HepG2 (cell line): Measurements from ENCODE around the gene KCNQ1OT1. TPM values are rescaled to one million over a fixed set of nuclear protein-coding genes. Genes with fewer than 3 reads are reported as not detected.

ENCODE experiments used
- ATAC-seq: fragments of 200-7000 bp; cut with Tn5 transposase; 3 replicates; pipeline ENCODE4 v1.9.1; 2020; ENCODE audit warnings: mild to moderate bottlenecking, moderate library complexity
- BruUV-seq: library from RNA; stranded (reverse); fragments of 400-500 nt; replicated peaks from 2 replicates; lab custom pipeline; 2021; lab: Mats Ljungman, UMichigan
- CTCF ChIA-PET: fragments of 300-600 bp; formaldehyde crosslinking; extraction: SDS; loops from one replicate; lab custom pipeline; 2021; ENCODE audit warnings: low total read pairs, inconsistent platforms, low intra/inter-chr PET ratio; lab: Yijun Ruan, JAX
- POLR2A ChIA-PET: fragments of 350-600 bp; sonication (Branson Sonifier 250); formaldehyde crosslinking; loops from one replicate; lab custom pipeline; 2020; ENCODE audit warnings: antibody characterized with exemption, inconsistent platforms; lab: Yijun Ruan, JAX
- DNase-seq: peaks from one replicate; pipeline ENCODE4 v3.0.0-alpha.2; 2015; ENCODE audit warnings: low spot score
- FAIRE-seq: peaks from 3 replicates; lab custom pipeline; 2011; peaks lifted over from hg19 to GRCh38; lab: Jason Lieb, UNC
- H2AFZ ChIP-seq: one replicate; pipeline ENCODE4 v1.6.1; 2011; ENCODE audit warnings: low read length, inconsistent platforms
- H3K27ac ChIP-seq: fragments of 300-600 bp; 3 replicates; pipeline ENCODE4 v1.8.0; 2011; ENCODE audit warnings: mixed run types, mild to moderate bottlenecking, mixed read lengths, low read length, inconsistent platforms; ENCODE audit not compliant: insufficient read depth; ENCODE audit errors: extremely low read length
- H3K27me3 ChIP-seq, 2 experiments: fragments of 200-600 bp in 1 of 2; 2 replicates in 1 of 2; 3 replicates in 1 of 2; pipeline versions ENCODE4 v1.6.0 to v1.8.0; 2011; ENCODE audit warnings: low read length in 2 of 2, mild to moderate bottlenecking in 2 of 2, moderate library complexity in 2 of 2, inconsistent platforms in 1 of 2; ENCODE audit not compliant: insufficient read depth in 2 of 2, control insufficient read depth in 1 of 2
- H3K36me3 ChIP-seq, 2 experiments: fragments of 200-600 bp in 1 of 2; replicated peaks in 1 of 2; 2 replicates in 1 of 2; 3 replicates in 1 of 2; pipeline versions ENCODE4 v1.5.1 to v1.8.0; 2011; ENCODE audit warnings: low read length in 2 of 2, inconsistent platforms in 1 of 2; ENCODE audit not compliant: insufficient read depth in 2 of 2, control insufficient read depth in 1 of 2
- H3K4me1 ChIP-seq: 2 replicates; pipeline ENCODE4 v1.5.1; 2012; ENCODE audit warnings: low read length, inconsistent platforms; ENCODE audit not compliant: insufficient read depth
- H3K4me2 ChIP-seq: 2 replicates; pipeline ENCODE4 v1.6.0; 2011; ENCODE audit warnings: low read depth, low read length, inconsistent platforms
- H3K4me3 ChIP-seq, 3 experiments: fragments of 200-600 bp in 1 of 3; sonication (generic), shearing (Covaris generic) in 1 of 3; replicated peaks in 1 of 3; 2 replicates each; pipeline ENCODE4 v1.5.1; 2011 to 2016; ENCODE audit warnings: low read length in 3 of 3, inconsistent platforms in 2 of 3, low read depth in 2 of 3, mild to moderate bottlenecking in 2 of 3, control low read depth in 1 of 3, mixed read lengths in 1 of 3; ENCODE audit not compliant: insufficient read depth in 1 of 3
- H3K79me2 ChIP-seq: one replicate; pipeline ENCODE4 v1.6.1; 2011; ENCODE audit warnings: low read length, inconsistent platforms; ENCODE audit not compliant: insufficient read depth
- H3K9ac ChIP-seq: 2 replicates; pipeline ENCODE4 v1.6.0; 2011; ENCODE audit warnings: mild to moderate bottlenecking, low read depth, low read length, inconsistent platforms; ENCODE audit not compliant: insufficient read depth
- H3K9me3 ChIP-seq: 2 replicates; pipeline ENCODE4 v1.5.1; 2012; ENCODE audit warnings: mild to moderate bottlenecking, low read length
- H4K20me1 ChIP-seq: 2 replicates; pipeline ENCODE4 v1.6.0; 2011; ENCODE audit warnings: inconsistent platforms, mild to moderate bottlenecking, low read length, moderate library complexity; ENCODE audit not compliant: insufficient read depth
- CBX5 ChIP-seq: sonication (generic); formaldehyde crosslinking; IDR thresholded peaks from 2 replicates; pipeline ENCODE4 v1.4.0; 2020; ENCODE audit warnings: missing genetic modification reagents, borderline replicate concordance
- HNRNPK ChIP-seq: fragments of 200-400 bp; formaldehyde crosslinking; IDR thresholded peaks from 2 replicates; pipeline ENCODE4 v1.6.1; 2018; ENCODE audit warnings: low read length, low read depth, moderate library complexity, mild to moderate bottlenecking; ENCODE audit not compliant: poor library complexity, severe bottlenecking
- MED13 ChIP-seq: sonication (generic); formaldehyde crosslinking; IDR thresholded peaks from 2 replicates; pipeline ENCODE4 v1.5.0; 2020; ENCODE audit warnings: missing genetic modification reagents
- NCOA1 ChIP-seq: sonication (generic); formaldehyde crosslinking; IDR thresholded peaks from 2 replicates; pipeline ENCODE4 v1.9.0; 2021; ENCODE audit warnings: missing genetic modification reagents
- PLRG1 ChIP-seq: fragments of 450-650 bp; conservative IDR thresholded peaks from 2 replicates; pipeline ENCODE4 v1.6.1; 2016
- POLR2A ChIP-seq, 2 experiments: IDR thresholded peaks; 2 replicates each; pipeline ENCODE4 v1.6.1; 2011; ENCODE audit warnings: low read depth in 2 of 2, low read length in 2 of 2, mild to moderate bottlenecking in 1 of 2, moderate library complexity in 1 of 2; ENCODE audit not compliant: insufficient read depth in 1 of 2
- POLR2AphosphoS2 ChIP-seq: IDR thresholded peaks from 2 replicates; pipeline ENCODE4 v1.6.1; 2011; ENCODE audit warnings: low read depth, low read length, improper control_type of control experiment
- POLR2G ChIP-seq: fragments of 200-400 bp; formaldehyde crosslinking; IDR thresholded peaks from 2 replicates; pipeline ENCODE4 v1.6.1; 2018; ENCODE audit warnings: mild to moderate bottlenecking, low read depth, low read length, moderate library complexity
- RBFOX2 ChIP-seq: fragments of 200-400 bp; formaldehyde crosslinking; IDR thresholded peaks from 2 replicates; pipeline ENCODE4 v1.6.1; 2017; ENCODE audit warnings: low read depth, mild to moderate bottlenecking, low read length
- RBM22 ChIP-seq: fragments of 200-400 bp; formaldehyde crosslinking; optimal IDR thresholded peaks from 2 replicates; pipeline ENCODE3; 2017; ENCODE audit warnings: mild to moderate bottlenecking, low read length, moderate library complexity
- ZNF788 ChIP-seq: sonication (generic); formaldehyde crosslinking; IDR thresholded peaks from 2 replicates; pipeline ENCODE4 v1.5.0; 2020; ENCODE audit warnings: mild to moderate bottlenecking, missing genetic modification reagents, borderline replicate concordance
- WGBS: methylation state at CpG from one replicate; pipeline ENCODE4 v1.1.6; 2017; ENCODE audit warnings: low lambda C conversion rate; 5-methylcytosine and 5-hydroxymethylcytosine counted together
- in situ Hi-C: cut with HindIII; loops from 2 replicates; pipeline ENCODE4 v1.10.0; 2017; ENCODE audit warnings: low pct_unique_long_range_greater_than_20kb; ENCODE audit not compliant: extremely low pct_ligation_motif_present
- intact Hi-C: fragments of 100-400 bp; cut with micrococcal nuclease; formaldehyde crosslinking; loops from one replicate; pipeline ENCODE4 v1.10.0; 2022; ENCODE audit not compliant: unreplicated experiment
- polyA plus RNA-seq, 8 experiments: library from polyadenylated mRNA; depleted of rRNA in 3 of 8; stranded (reverse) in 7 of 8; unstranded in 1 of 8; fragments of >200 nt; fragmentation: Illumina TruSeq in 4 of 8; extraction: Trizol in 4 of 8; gene quantifications; 2 replicates each; pipeline versions ENCODE4 v1.2.1 to v1.2.3, GENCODE V29; 2011 to 2016; ENCODE audit warnings: low read depth in 4 of 8, missing spikeins in 1 of 8, mixed read lengths in 1 of 8; ENCODE audit not compliant: insufficient read depth in 1 of 8
- total RNA-seq, 5 experiments: library from RNA; depleted of rRNA; stranded (reverse); fragments of >200 nt; fragmentation: Illumina TruSeq; extraction: Trizol; gene quantifications; 2 replicates each; pipeline ENCODE4 v1.2.3, GENCODE V29; 2016; ENCODE audit warnings: low read depth in 1 of 5
- TF ChIP-seq, protein P1 (sequence below): sonication (generic); formaldehyde crosslinking; IDR thresholded peaks from 2 replicates; pipeline ENCODE4 v1.8.1; 2023; ENCODE audit warnings: missing genetic modification reagents, mild to moderate bottlenecking, borderline replicate concordance

KCNQ1OT1 gene
- total and polyA plus RNA-seq, 2 of the 13 experiments (the other 11 are each of a cell fraction or from before 2014, with no cell fraction given): 1.3 to 18.9 TPM

DNA sequence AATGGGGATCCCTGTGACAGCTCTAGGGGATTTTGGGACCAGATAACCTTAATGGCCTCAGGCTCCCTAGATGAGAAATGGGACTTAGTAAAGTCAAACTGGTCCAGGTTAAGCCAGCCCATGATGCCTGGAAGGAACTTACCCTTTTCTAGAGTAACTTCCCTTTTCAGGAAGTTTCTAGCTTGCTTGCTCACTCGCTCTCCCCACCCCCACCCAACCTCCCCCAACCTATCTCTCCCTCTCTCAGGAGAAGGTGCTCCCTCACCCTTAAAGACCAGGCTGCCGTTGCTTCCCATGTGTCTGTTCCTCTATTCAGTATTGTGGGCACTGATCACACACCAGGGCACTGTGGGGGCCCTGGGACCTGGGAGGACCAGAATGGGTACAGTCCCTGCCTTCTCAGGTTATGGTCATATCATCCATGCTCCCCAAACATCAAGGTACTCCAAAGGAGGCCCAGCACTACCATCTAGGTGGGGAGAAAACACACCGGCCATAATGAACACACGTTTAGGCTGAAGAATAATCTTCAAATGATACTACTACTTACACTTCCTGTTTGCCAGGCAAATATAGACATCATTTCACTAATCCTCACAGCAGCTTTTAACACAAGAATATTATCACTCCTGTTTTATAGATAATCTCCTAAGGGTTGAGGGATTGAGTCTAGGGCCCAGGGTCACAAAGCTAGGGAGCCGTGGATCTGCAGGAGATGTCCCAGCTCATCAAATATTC lies 18.2 kb downstream of the KCNQ1OT1 start:
- ATAC-seq (no peak), DNase-seq (no peak), FAIRE-seq (no peak)
- Histone ChIP-seq H3K4me2 (no peak overlapping the region), H3K27me3 (no peaks in the 10 kb centered on the region), H3K4me1 (peaks cover 94% of the 10 kb centered on the region), H3K9me3 (no peaks in the 10 kb centered on the region), H4K20me1 (peaks cover 99% of the 10 kb centered on the region), H3K4me3 (no peak overlapping the region), H2AFZ (no peak overlapping the region), H3K79me2 (peaks cover 100% of the 10 kb centered on the region), H3K9ac (no peak overlapping the region), H3K36me3 (peaks cover 40 to 82% of the 10 kb centered on the region in 2 experiments), H3K27ac (no peak overlapping the region)
- intact Hi-C loops (no loop called here), in situ Hi-C loops (no loop called here)
- no peak for TF ChIP-seq CBX5 (CRISPR knock-in tag)
- no peak for TF ChIP-seq NCOA1 (CRISPR knock-in tag)
- peak; percentile 86 for TF ChIP-seq RBM22
- TF ChIP-seq POLR2AphosphoS2: 0 out of 2 replicates have a peak, but pooled peaks have one; percentile 20
- peak; percentile 12 for TF ChIP-seq HNRNPK
- 0 out of 2 replicates have a peak, but pooled peaks have one; percentile 20 for TF ChIP-seq POLR2G
- ChIA-PET POLR2A (interaction anchor here (1.5 kb wide), 1 partner anchor 10 kb away, joined by 4 read pairs; no protein-coding TSS in a partner anchor), CTCF (no interaction called here)
- BruUV-seq: no TSS peak
- 94% methylated on average over 5 of the region's 5 CpGs for WGBS

DNA sequence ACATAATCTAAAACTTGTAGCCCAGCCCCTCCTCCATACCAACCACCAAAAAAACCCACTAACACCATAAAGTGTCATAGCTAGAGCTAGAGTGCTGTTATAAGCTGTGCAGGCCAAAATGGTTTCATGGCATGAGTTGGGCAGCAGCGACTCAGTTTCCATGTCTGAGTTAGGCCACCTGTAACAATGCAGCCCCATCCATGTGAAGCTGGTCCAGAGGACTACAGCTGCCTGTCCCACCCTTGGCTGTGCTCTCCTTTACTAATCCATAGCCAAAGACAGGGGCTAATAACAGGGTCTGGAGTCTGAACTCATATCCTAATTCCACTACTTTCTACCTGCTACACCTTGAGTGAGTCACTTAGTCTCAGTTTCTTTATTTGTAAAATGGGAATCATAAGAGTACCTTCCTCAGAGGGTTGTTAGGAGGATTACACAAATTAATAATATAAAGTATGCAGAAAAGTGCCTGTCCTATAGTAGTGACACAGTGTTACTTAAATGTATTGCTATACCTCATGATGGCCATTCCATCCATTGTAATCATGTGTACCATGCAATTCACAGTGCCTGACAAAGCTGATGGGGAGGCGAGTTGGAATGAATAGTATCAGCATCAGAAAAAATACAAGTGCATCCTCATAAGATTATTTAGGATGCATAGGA lies 20.6 kb downstream of the KCNQ1OT1 start:
- H3K4me1 ChIP-seq: peaks cover 94% of the 10 kb centered on the region
- H3K4me3 ChIP-seq: no peak overlapping the region
- CTCF ChIA-PET: no interaction called here
- no peak overlapping the region for H3K27ac ChIP-seq
- 100% methylated on average over 1 of the region's 2 CpGs for whole genome bisulfite sequencing
- H3K27me3 ChIP-seq: no peaks in the 10 kb centered on the region
- H4K20me1 ChIP-seq: peaks cover 99% of the 10 kb centered on the region
- peak; percentile 34; the same call in 1 of the 2 replicates for TF ChIP-seq POLR2G
- no peak for TF ChIP-seq MED13 (CRISPR knock-in tag)
- TF ChIP-seq RBFOX2: peak; percentile 37; the same call in 1 of the 2 replicates
- 0 out of 2 replicates have a peak, but pooled peaks have one; percentile 42 for TF ChIP-seq POLR2AphosphoS2
- no peak for TF ChIP-seq PLRG1
- TF ChIP-seq, protein P1, sequence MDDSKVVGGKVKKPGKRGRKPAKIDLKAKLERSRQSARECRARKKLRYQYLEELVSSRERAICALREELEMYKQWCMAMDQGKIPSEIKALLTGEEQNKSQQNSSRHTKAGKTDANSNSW (CRISPR knock-in tag): no peak
- peak in 1 of 2 experiments; percentile 23; a peak in 1 of 4 replicates for TF ChIP-seq POLR2A (IDR thresholded peaks at IDR 0.05; ENCODE audit: insufficient read depth in 1 of 2, low read depth in 2 of 2, low read length in 2 of 2)
- no peak for TF ChIP-seq ZNF788 (CRISPR knock-in tag)
- no peak overlapping the region for H3K9ac ChIP-seq
- no peak overlapping the region for H2AFZ ChIP-seq
- DNase-seq: no peak
- no peaks in the 10 kb centered on the region for H3K9me3 ChIP-seq
- peaks cover 100% of the 10 kb centered on the region for H3K79me2 ChIP-seq
- POLR2A ChIA-PET: interaction anchor here (0.9 kb wide), 1 partner anchor 21 kb away, joined by 4 read pairs; the partner anchor contains the start of gene KCNQ1OT1
- in situ Hi-C loops (no loop called here), intact Hi-C loops (no loop called here)
- peaks cover 32 to 77% of the 10 kb centered on the region in 2 experiments for H3K36me3 ChIP-seq
- BruUV-seq: no TSS peak
- FAIRE-seq: no peak
- no peak for ATAC-seq
- no peak overlapping the region for H3K4me2 ChIP-seq
